Bone marrow (tissue), 2 donors: ENCODE results near the gene LDHAL6A.

ENCODE experiments used
- DNase-seq, 2 donors: peaks; one replicate each; lab custom pipeline; 2025; lab: John Stamatoyannopoulos, UW

LDHAL6A gene

GRCh38 chr11:18490736-18491485 lies 35.3 kb downstream of the LDHAL6A start:
- no peak for DNase-seq

- DNase-seq: no peak
Observed at GRCh38 chr11:18491924-18492323, 36.3 kb downstream of the LDHAL6A start.

DNA sequence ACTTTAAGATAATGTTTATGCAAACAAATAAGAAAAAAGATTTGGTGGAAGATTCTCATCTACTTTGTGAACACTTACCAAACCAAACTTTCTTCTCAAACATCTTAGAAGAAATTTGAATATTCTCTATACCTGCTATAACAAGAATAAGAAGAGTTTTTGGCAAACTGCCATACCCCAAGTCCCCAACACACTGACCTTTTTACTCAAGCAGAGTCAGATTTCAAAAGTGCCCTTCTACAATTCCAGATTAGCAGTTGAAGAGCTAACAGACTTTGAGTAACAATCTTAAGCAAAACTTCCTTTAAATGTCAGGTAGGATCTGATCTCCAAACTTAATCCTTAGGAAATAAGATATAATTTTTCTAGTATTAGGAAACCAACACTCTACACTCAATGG lies 37.2 kb downstream of the LDHAL6A start:
- DNase-seq: no peak

- no peak for DNase-seq
Observed at GRCh38 chr11:18493310-18493709, 37.7 kb downstream of the LDHAL6A start.

DNA sequence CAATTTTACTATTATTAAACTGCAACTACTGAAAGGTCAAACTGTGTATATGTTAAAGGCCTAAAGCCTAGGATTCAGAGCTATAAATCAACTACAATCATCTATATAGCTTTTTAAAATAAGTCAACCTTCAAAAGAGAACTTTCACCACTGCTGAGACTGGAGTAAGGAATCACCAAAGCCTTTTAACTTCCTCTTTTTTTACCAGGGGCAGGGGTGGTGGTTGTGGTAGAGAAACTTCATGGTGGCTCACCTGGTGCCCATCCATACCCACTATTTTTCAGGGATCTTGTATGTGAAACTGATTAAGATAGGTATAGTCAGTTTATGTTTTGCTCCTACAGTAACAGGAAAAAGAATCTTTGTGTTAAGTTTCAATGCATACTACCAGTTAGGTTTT lies 39.6 kb downstream of the LDHAL6A start:
- peak in 1 of 2 donors; percentile 20 for DNase-seq

- no peak for DNase-seq
Observed at GRCh38 chr11:18495703-18496102, 40.0 kb downstream of the LDHAL6A start.

- DNase-seq: no peak
Observed at GRCh38 chr11:18498039-18498438, 42.4 kb downstream of the LDHAL6A start.

- DNase-seq: no peak
Observed at GRCh38 chr11:18501629-18502028, 46.0 kb downstream of the LDHAL6A start.

- no peak for DNase-seq
Observed at GRCh38 chr11:18502352-18502751, 46.7 kb downstream of the LDHAL6A start.

DNA sequence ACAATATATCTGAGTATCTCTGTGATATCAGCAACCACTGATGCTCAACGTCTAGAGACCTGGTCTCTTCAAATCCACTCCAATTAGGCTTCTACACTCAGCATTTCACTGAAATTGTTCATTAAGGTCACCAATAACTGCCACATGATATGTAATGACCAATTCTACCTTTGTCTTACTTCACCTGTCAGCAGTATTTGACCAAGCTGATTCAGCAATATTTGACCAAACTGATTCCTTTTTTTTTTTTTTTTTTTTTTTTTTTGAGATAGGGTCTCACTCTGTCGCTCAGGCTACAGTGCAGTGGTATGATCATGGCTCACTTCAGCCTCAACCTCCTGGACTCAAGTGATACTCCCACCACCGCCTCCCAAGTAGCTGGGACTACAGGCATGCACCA lies 65.5 kb downstream of the LDHAL6A start:
- no peak for DNase-seq

DNA sequence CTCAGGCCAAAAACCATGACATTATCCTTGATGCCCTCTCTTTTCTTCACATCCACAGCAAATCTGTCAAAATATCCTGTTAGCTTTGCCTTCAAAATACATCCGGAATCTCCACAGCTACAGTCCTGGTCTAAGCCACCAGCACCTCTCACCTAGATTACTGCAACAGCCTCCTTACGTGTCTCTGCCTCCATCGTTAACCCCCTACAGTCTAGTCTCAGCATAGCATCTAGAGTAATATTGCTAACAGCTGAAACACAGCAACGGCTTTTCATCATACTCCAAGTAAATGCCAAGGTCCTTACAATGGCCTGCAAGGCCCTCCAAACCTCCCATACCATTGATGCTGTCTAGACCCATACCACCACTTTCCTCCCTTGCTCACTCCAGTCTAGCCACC lies 66.7 kb downstream of the LDHAL6A start:
- no peak for DNase-seq

DNA sequence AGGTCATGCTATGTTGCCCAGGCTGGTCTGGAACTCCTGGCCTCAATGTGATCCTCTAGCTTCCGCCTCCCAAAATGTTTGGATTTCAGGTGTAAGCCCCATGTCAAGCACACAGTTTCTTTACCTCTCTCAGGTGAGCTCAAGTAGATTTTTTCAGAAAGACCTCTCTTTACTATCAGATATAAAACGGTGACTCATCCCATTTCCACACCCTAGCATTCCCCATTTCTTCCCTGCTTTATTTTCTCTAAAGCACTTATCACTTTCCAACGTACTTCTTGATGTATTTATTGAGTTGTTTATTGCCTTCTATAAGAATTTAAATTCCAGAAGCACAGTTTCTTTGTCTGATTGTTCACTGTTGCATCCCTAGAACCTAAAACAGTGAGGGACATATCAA lies 67.4 kb downstream of the LDHAL6A start:
- DNase-seq: no peak

- DNase-seq: no peak
Observed at GRCh38 chr11:18524248-18524647, 68.6 kb downstream of the LDHAL6A start.

- no peak for DNase-seq
Observed at GRCh38 chr11:18526130-18526520, 70.5 kb downstream of the LDHAL6A start.

DNA sequence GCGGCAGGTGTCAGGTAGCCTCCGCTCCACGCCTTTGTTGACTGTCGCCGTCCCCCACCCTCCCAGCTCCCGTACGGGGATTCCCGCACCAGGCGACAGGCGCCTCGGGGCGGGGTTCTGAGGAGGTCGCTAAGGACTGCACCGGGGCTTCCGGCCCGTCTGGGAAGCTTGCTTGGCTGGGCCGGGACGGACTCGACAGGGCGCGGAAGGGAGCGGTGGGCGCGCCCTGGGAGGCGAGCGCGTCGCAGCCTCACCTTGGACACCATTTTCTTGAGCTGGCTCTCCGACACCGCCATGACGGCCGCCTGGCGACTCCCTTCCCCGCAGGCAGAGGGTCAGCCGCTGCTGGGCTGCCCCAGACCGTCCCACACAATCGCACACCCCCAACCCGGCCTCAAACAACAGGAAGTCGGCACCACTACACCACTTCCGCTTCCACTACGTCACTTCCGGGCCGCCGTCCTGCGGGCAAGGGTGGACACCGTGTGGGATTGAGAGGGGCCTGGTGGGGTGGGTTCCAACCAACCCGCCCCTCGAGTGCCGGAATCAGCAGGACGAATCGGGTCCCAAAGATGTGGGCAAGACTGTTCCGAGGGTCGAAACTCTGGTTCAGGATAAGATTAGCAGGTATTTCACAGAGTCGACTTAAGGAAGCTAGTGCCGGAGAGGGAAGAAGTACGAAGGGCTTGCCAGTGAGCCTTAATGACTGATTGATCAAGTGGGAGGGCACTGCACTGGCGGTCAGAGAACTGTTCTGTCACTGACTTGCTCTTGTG lies 71.1 kb downstream of the LDHAL6A start, which contains the start of gene TSG101:
Gene TSG101, minus strand, starts transcription at position 422 of the 776 bp plus-strand sequence. Its CDS starts 126 bp downstream, at position 296.
- DNase-seq: peak; percentile 85 to 93

DNA sequence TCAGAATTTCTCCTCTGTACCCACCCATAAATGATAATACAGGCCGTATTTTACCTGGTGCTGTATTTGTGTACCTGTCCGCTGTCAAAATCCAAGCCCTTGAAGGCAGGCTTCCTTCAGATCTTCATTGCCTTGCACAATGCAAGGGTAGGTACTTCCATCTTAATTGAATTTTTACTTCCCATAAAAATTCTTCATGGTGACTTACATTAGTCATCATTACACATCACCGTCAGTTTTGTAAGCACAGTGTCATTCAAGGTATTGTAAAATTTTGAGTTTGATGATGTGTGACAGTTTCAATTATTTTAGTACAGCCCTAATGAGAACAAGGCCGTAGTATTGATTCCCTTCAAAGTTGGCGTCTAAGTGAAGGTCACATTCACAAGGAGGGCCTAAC lies 71.9 kb downstream of the LDHAL6A start:
- DNase-seq: peak in 1 of 2 donors; percentile 21
